HG02571 (cell line): Measurements from ENCODE around the gene C19orf73.
"Not testable (repeated sequence)": the region's sequence is repeated elsewhere in the genome, so short reads cannot be mapped to it uniquely, and the experiment has no call there.

Experiments used
- ATAC-seq: cut with Tn5 transposase; IDR thresholded peaks from one replicate; pipeline ENCODE4 v1.9.1; 2021; ENCODE audit warnings: mild to moderate bottlenecking, moderate library complexity; ENCODE audit not compliant: unreplicated experiment

C19orf73 gene

GRCh38 chr19:49103331-49104085 is 15.4 kb downstream of the C19orf73 start:
- no peak for ATAC-seq

DNA sequence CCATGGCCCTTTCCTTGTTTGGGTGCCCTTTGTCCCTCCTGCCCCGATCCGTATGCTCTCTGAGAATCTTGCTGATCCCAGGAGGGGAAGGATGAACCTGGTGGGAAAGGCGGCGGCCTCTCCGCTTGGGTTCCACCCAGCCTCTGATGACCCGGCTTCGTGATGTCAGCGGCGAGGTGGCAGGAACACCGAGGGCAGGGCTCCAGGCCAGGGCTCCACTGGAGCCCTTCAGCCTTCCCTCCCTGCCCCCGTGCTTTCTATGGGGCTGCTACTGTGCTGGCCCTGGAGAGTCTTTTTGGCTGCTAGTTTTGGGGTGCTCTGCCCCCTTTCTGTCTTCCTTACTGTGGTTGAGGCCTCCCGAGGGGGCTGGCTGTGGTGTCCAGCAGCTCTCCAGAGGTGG is 16.6 kb downstream of the C19orf73 start:
- ATAC-seq = no peak

DNA sequence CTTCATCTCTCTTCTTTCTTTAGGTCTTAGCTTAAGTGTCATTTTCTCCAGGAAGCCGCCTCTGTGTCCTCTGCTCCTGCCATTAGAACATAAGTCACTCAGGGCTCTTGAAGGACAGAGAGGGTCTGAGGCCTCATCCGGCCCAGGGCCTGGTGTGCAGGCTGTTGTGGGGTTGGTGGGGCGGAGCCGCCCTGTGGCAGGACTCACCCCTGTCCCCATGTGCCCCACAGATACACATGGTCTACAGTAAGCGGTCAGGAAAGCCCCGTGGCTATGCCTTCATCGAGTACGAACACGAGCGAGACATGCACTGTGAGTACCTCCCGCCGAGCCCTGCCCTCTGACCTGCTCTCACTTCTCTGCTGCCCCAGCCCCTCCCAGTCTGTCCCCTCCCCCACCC is 17.8 kb downstream of the C19orf73 start:
- ATAC-seq = no peak

DNA sequence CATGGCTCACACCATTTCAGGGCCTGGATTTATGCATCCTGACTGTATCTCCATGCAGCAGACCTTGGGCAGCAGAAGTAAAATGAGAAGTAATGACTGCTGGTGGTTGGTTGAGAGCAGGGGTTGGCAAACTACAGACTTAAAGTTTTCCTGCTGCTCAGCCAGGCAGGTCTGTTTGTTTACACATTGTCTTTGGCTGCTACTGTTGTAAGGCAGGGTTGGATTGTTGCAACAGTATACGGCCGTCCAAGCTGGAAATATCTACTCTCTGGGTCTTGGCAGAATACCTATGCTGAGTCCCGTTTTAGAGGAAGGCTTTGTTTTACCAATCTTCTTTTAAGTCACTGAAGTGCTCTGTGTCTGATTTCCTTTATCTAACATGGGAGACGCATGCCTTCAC is 20.1 kb downstream of the C19orf73 start:
- no peak for ATAC-seq

DNA sequence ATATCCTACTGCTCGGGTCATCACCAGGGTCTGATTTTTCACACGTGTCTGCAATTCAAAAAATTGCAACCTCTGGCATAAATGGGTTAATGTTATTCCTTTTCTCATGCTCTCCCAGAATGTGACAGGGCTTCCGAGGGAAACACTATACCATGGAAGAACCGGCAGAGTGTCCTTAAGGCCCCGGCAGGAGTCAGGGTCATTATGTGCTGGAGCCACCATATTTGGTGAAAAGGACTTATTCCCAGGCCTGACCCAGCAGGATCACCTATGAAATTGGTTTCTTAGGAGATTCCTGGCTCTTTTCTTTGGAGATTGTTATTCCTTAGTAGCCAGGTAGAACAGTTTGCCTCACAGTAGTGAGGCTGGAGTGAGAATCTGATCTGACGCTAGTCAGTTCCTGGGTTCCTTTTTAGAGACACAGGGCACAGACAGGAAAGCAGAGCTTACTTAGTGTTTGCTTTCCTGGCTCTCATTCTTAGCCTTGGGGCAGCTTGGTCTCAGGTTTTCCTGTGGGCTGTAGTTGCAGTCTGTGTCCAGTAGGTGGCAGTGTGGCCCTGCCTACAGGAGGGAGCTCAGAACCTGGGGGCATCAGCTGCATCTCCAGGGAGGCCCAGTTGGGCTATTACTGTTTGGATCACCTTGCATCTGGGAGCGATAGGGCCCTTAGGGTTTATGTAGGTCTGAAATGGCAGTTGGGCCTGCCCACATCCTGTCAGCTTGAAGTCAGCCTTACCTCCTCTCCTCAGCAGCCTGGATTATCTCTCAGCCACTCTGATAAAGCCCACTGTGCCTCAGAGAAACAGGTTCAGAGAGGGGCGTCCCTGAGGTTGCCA is 21.3 kb downstream of the C19orf73 start:
- no peak for ATAC-seq

DNA sequence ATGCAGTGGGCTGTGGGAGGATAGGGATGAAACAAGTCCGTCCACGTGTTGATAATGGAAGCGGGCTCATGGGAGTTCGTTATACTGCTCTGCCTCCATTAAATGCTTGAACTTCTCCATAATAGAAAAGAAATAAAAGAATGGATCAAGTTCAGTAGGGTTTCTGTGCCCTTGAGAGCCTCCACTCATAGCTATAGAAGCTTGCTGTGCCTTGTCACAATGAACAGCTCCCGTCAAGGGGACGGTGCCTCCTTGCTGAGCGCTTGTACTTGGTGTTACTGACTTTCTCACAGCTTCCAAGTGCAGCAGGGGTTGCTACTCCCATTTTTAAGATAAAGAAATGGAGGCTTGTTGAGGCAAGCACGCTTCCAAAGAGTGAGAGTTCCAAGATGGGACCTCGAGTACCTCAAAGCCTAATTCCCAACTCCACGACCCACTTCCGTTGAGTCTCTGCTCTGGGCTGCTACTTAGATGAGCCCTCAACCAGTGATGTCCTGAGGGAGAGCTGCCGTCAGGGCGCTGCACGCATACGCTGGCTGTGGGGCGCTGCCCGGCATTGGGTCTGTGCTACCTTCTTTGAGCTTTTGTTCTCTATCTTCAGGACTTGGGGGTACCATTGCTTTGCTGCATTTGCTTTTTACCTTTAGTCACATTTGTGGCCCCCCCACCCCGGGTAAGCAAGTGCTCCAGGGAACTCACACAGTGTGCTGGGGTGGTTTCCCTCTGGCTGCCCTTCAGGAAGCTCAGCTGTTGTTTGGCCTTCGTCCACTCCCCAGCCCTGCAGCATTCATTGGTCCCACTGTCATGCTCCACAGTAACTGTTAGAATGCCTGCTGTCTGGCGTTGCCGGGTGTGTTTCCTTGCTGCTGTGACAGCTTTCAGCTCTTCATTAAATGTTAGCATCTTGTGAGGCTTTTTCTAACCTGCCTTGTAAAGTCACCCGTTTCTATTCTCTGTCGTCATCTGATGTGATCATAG is 24.1 kb downstream of the C19orf73 start:
- ATAC-seq = no peak

DNA sequence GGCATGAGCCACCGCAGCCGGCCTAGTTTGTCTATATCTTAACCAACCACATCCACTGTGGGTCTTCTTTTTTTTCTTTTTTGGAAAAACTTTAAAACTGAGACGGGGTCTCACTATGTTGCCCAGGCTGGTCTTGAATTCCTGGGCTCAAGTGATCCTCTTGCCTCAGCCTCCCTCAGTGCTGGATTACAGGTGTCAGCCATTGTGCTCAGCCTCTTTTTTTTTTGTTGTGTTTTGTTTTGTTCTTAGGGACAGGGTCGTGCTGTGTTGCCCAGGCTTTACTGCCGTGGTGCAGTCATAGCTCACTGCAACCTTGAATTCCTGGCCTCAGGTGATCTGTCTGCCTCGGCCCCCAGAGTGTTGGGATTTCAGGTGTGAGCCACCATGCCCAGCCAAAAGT is 26.3 kb downstream of the C19orf73 start:
- no peak for ATAC-seq

GRCh38 chr19:49091391-49092038 is 27.4 kb downstream of the C19orf73 start:
- ATAC-seq = no peak

DNA sequence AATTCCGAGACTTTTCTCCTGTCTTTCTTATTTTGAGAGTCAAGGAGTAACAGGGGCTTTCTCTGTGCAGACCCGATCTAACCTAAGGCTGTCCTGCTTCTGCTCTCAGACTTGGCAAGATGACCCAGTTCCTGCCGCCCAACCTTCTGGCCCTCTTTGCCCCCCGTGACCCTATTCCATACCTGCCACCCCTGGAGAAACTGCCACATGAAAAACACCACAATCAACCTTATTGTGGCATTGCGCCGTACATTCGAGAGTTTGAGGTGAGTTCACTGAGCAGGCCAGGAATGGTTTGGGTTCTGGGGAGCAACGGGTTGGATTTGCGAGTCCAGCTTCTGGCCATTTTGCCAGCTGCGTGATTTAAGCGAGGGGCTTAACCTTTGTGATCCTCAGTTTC is 32.6 kb downstream of the C19orf73 start:
- no peak for ATAC-seq

DNA sequence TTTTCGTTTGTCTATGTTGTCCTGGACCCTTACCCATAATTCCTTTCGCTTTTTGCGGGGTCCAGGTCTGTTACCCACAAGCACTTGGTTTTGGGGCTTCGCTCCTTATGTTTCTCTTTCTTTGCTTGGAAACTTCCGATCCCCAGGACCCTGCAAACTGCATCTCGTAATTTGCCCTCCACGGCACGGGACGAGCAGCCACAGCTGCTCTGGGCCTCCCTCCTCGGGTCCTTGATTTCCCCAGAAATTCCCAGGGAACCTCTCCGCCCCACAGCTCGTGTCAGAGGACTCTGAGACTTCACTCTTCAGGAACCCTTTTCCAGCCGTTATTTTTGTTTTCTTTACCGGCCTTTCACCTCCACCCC is 33.1 kb downstream of the C19orf73 start:
- no peak for ATAC-seq

DNA sequence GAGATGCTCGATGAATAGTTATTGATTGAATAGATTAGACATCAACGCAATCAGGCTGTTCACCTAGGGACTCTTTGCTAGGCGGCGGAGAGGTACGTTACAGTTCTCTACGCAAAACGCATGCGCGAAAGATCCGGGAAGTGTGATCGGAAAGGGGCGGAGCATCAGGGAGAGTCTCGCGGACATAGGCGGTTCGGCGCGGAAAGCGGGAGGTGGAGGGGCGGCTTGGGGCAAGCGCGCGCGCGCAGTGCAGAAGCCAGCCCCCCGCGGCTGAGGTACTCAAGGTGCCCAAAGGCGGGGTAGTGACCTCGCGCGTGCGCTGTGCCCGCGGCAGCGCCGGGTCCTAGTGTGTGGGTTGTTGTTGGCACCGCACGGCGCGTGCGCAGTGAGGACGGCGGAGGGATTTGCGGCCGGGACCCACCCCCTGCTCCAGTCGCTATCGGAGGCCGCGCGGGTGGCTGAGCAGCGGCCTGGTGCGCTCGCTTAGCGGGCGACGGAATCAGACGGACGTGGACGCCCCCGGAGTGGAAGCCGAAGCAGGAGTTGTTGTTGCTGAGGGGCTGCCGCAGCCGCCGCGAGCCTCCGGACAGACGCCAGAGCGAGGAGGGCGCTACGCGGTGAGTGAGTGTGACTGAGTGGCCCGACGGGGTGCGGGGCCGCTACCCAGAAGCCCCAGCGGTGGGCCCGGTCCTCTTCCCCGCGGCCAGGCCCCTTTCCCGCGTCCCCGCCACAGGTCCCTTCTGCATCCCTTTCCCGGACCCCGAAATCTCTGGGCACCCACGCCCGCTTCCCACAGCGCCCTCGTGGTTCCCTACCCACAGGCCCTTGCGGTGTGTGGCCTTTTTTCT is 33.7 kb downstream of the C19orf73 start, which contains the start of gene SNRNP70:
SNRNP70 (plus strand) TSS at position 432 of the 848 bp plus-strand sequence. CDS start 964 bp downstream, outside the sequence.
- peak; percentile 86 for ATAC-seq

GRCh38 chr19:49084206-49085019 is 34.5 kb downstream of the C19orf73 start:
- ATAC-seq = no peak

DNA sequence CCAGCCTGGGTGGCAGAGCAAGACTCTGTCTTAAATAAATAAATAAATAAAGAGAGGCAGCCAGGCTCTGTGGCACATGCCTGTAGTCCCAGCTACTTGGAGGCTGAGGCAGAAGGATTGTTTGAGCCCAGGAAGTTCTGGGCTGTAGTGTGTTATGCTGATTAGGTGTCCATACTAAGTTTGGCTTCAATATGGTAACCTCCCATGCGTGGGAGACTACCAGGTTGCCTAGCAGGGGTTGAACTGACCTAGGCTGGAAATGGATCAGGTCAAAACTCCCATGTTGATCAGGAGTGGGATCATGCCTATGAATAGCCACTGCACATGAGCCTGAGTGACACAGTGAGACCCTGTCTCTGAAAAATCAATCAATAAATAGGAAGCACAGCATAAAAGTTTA is 37.7 kb downstream of the C19orf73 start:
- no peak for ATAC-seq

DNA sequence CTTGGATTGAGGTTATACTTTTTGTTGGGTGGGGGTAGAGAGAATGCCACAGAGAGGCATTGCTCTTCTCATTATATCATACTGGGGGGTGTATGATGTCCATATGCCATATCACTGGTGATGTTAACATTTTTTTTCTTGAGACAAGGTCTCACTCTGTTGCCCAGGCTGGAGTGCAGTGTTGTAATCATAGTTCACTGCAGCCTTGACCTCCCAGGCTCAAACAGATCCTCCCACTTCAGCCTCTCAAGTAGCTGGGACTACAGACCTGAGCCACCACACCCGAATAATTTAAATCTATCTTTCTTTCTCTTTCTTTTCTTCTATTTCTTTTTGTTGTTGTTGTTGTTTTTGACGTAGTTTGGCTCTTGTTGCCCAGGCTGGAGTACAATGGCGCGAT is 38.6 kb downstream of the C19orf73 start:
- no peak for ATAC-seq

- not testable (repeated sequence) for ATAC-seq
Measured at GRCh38 chr19:49074869-49075268, 44.1 kb downstream of the C19orf73 start.

DNA sequence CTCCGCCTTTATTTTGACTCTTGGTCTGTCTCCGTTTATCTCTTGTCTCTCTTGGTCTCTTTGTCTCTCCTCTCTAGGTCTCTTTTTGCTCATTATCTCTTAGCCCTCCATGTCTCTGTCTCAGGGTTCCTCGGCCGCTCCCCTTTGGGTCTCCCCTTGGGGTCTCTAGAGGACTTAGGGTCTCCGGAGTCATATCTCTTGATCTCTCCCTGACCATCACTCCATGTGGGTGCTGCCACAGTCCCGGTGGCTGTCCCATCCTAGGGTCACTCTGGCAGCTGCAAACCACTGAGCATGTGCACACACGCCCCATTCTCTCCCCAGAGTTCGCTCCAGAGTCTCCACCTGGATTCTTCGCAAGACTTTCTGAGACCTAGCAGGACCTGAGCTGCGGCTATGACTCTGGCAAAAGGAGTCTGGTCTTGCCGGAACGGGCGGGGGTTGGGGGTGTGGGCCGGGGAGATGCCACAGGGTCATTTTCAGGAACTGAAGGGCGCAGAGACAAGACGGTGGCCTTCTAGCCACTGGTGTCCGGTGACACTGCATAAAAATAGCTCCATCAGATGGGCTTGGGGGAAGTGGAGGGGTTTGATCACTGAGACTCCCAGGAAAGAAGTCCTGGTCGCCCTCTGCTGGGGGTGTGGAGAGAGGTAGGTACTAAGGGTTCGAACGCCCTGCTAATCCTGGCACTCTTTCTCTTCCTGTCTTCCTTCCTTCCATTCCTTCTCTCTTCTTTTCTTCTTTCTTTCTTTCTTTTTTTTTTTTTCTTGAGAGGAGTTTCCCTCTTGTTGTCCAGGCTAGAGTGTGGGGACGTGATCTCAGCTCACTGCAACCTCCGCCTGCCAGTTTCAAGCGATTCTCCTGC is 45.2 kb downstream of the C19orf73 start:
- ATAC-seq = no peak

- ATAC-seq = no peak
Measured at GRCh38 chr19:49071860-49072547, 46.9 kb downstream of the C19orf73 start.
